ENCODE data around the gene SLC6A3.
"Not testable (repeated sequence)": the region's sequence is repeated elsewhere in the genome, so short reads cannot be mapped to it uniquely, and the experiment has no call there.

SLC6A3 gene

DNA sequence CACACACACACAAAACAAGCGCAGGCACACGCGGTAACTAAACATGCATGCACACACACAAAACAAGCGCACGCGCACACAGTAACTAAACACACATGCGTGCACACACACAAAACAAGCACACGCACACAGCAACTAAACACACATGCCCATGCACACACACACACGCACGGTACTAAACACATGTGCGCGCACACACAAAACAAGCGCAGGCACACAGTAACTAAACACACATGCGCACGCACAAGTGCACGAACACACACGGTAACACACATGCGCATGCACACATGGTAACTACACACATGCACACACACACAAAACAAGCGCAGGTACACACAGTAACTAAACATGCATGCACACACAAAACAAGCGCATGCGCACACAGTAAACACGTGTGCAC, 19.9 kb upstream of the SLC6A3 start:
- DNase-seq (ENCODE audit: low read depth in 2 of 3, low spot score in 1 of 3) = no peak

DNA sequence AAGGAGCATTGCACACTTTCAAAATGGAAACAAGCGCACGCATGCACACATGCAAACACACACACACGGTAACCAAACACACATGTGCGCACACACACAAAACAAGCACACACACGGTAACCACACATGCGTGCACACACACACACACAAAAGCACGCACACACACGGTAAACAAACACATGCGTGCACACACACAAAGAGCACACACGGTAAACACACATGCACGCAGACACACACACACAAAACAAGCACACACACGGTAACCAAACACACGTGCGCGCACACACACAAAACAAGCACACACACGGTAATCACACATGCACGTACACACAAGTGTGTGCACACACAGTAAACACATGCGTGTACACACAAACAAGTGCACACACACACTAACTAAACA, 19.3 kb upstream of the SLC6A3 start:
- DNase-seq (ENCODE audit: low read depth in 2 of 3, low spot score in 1 of 3) = no peak

DNA sequence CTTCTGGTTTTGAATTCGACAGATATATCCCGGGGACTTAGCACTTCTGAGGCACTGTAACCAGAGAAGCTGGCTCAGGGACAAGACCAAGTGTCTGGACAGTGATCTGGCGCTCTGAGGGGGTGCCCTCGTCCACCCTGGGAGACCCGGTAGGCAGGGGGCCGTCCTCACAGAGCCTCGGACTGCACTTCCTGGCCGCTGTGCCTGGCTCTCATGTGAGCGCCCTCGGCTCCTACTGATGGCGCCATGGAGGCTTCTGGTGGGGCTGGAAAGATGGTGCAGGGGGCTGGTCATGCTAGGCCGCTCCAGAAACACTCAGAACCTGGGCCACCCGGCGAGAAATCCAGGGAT, 18.8 kb upstream of the SLC6A3 start:
- no peak for DNase-seq (ENCODE audit: low read depth in 2 of 3, low spot score in 1 of 3)

GRCh38 chr5:1463326-1464095, 18.3 kb upstream of the SLC6A3 start:
- no peak for DNase-seq (ENCODE audit: low read depth in 2 of 3, low spot score in 1 of 3)

- DNase-seq (ENCODE audit: low read depth in 2 of 3, low spot score in 1 of 3) = no peak
These were observed 17.1 kb upstream of the SLC6A3 start for GRCh38 chr5:1462358-1462757.

GRCh38 chr5:1461396-1461795, 16.2 kb upstream of the SLC6A3 start:
- no peak for DNase-seq (ENCODE audit: low read depth in 2 of 3, low spot score in 1 of 3)

- no peak for DNase-seq (ENCODE audit: low read depth in 2 of 3, low spot score in 1 of 3)
These were observed 14.9 kb upstream of the SLC6A3 start for GRCh38 chr5:1460054-1460682.

GRCh38 chr5:1459435-1459834, 14.2 kb upstream of the SLC6A3 start:
- DNase-seq (ENCODE audit: low read depth in 2 of 3, low spot score in 1 of 3) = not testable (repeated sequence)

GRCh38 chr5:1456110-1456881, 11.1 kb upstream of the SLC6A3 start:
- DNase-seq (ENCODE audit: low read depth in 2 of 3, low spot score in 1 of 3) = not testable (repeated sequence)

GRCh38 chr5:1453613-1454012, 8.4 kb upstream of the SLC6A3 start:
- DNase-seq (ENCODE audit: low read depth in 2 of 3, low spot score in 1 of 3) = no peak

DNA sequence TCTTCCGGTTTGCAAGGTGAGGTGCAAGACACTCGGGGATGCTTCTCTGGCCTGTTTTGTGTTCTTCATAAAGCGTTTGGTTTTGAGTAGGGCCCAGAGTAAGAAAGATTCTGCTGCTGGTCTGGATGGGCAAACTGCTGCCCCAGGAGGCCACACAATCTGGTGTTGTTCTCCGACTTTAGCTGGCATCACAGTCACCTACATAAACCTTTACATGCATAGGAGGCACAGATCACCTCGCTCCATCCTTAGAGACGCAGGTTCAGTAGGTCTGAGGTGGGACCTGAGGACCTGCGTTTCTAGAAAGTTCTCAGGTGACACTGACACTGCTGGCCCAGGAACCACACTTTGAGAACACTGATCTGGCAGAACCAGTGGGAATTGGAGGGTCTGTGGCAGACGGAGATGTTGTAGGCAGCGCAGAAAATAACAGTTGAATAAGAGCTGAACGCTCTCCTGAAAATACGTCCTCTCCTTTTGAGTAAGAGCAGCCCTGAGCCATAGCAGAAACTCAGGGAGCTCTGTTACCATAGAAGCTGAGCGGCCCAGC, 3.9 kb upstream of the SLC6A3 start:
- DNase-seq (ENCODE audit: low read depth in 2 of 3, low spot score in 1 of 3) = no peak

DNA sequence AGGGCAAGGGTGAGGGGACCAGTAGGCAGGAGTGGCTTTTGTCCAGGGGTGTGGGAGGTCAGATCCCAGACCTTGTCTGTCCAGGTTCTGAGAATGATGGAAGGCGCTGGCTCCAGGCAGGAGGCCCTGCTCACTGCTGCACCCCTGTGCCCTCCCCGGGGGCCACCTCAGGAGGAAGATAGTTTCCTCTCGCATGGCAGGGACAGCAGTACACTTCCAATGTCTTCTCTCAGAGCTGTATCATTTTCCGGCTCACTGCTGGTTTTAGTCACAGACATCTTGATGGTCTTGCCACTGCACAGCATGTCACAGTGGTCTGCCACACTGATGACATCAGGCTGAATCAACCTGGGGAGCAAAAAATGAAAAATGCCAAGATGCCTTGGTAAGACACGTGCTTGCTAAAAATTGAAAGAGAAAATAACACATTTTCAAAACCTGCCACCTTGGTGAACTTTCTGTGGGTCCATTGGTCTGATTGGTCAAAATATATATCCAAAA, 3.3 kb upstream of the SLC6A3 start:
- DNase-seq (ENCODE audit: low read depth in 2 of 3, low spot score in 1 of 3) = no peak

- DNase-seq (ENCODE audit: low read depth in 2 of 3, low spot score in 1 of 3) = no peak
These were observed 2.6 kb upstream of the SLC6A3 start for GRCh38 chr5:1447671-1448361.

GRCh38 chr5:1446602-1447343, 1.5 kb upstream of the SLC6A3 start:
- DNase-seq (ENCODE audit: low read depth in 2 of 3, low spot score in 1 of 3) = no peak

DNA sequence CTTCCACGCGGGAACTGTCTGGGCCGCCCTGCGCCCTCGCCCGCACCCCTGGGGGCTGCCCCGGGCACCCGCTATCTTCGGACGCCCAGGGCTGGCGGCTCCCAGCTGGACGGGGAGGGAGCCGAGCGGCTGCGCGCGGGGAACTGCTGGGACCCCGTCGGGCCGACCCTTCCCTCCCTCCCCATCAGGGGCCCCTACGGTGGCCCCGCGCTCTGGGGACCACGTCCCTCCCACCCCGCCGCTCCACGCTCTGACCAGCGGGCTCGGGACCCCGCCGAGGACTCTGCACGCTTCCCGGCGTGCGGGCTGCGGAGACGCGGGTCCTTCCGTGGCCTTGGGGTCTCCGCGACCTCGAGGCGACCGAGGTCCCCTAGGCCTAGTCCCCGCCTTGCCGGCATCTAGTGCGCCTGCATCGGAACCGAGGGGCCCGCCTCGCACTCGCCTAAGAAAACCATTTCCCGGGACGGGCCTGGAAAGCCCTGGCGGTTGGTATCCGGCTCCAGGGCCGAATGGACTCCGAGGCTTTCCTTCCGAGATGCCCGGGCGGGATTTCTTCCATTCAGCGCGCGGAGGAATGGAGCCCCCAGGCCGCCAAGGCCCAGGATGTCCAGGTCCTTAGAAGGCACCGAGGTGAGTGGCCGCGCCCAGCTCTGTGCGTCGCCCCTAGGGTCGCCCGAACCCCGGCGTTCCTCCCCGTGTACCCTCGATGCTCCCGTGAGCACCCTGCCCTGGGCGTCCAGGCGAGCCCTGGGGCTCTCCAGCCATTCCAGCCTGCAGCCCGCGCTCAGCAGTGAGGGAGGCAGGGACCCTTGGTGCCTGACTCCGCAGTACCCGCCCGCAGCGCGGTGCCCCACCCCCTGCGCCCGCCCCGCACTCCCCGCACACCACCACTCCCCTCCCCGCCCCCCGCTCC, 705 bp upstream of the SLC6A3 start:
- no peak for DNase-seq (ENCODE audit: low read depth in 2 of 3, low spot score in 1 of 3)

- no peak for DNase-seq (ENCODE audit: low read depth in 2 of 3, low spot score in 1 of 3)
These were observed 665 bp downstream of the SLC6A3 start for GRCh38 chr5:1444361-1445189.

DNA sequence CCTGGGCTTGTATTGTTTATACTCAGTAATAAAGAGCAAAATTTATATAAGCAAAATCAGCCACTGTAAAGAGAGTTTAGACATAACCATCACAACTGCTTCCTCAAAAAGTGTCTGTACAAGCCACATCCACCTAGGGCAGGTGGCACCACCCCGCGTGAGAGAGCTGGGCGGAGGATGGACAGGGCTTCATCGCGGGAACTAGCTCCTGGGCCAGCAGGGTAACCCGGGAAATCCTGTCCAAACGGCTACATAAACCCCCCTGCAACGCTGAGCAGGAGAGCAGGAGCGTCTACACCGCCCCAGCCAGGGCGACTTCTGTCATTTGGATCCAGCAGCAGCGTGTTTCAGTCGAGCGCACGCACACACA, 1.3 kb downstream of the SLC6A3 start:
- no peak for DNase-seq (ENCODE audit: low read depth in 2 of 3, low spot score in 1 of 3)

- DNase-seq (ENCODE audit: low read depth in 2 of 3, low spot score in 1 of 3) = no peak
These were observed 2.1 kb downstream of the SLC6A3 start for GRCh38 chr5:1443171-1443570.

Measured in stimulated activated CD4-positive, alpha-beta T cell treated with anti-CD3 and anti-CD28 coated beads, Interleukin-12 subunit alpha, Interleukin-12 subunit beta, amount 100 ng/mL, for 48 hours (primary cell).